Astrocyte (in vitro differentiated cells and primary cell): Measurements from ENCODE around the gene SEMA3F.

ENCODE experiments used
- CTCF ChIP-seq: IDR thresholded peaks from 2 replicates; pipeline ENCODE4 v1.5.1; 2011; ENCODE audit warnings: low read depth, mild to moderate bottlenecking, inconsistent platforms, low read length, moderate library complexity; ENCODE audit not compliant: insufficient read depth
- EZH2 ChIP-seq: IDR thresholded peaks from 2 replicates; pipeline ENCODE4 v1.6.1; 2012; ENCODE audit warnings: mild to moderate bottlenecking, low read length, inconsistent platforms; ENCODE audit not compliant: insufficient read depth

GRCh38 chr3:50231581-50231980 is 76.5 kb downstream of the SEMA3F start:
- TF ChIP-seq CTCF, result no peak
- TF ChIP-seq EZH2, result no peak
